ENCODE measurements around the gene SYT8.

The SYT8 gene

DNA sequence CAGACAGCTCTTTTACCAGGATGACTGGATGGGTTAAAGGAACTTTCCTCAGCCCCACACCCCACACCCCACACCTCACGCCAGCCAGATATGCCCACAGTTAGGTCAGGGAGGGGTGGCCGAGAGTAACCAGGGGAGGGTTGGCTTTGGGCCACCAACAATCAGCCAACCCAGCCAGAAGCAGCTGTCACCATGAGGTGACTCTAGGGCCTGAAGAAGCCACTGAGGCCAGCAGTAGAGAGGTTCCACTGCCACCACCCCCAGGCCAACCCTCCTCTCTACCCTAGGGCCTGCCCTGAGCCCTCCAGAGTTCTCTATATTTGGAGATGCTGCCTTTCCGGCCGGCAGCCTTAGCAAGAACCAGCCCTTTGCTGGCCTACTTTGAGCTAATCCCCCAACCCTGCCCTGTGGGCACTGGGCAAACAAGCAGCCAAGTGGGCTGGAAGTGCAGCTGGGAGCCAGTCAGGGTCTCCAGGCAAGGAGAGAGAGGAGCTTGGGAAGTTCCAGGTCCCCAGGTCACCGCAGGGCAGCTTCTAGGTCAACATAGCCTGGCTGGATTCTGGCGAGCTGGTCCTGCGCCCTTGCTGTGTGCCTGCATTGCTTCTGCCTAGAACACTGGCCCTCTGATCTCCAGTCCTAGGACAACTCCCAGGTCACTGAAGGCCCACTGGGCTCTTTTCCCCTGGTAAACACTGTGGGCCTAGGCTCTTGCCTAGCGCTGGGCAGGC lies 12.0 kb upstream of the SYT8 start:
- no peak overlapping the region for H2AFZ ChIP-seq (ENCODE audit: low read depth, low read length)
- no peak overlapping the region for H3K27ac ChIP-seq (ENCODE audit: low read length)
- H3K4me3 ChIP-seq (ENCODE audit: low read depth in 1 of 2, low read length in 2 of 2), result no peak overlapping the region
- H3K36me3 ChIP-seq (ENCODE audit: insufficient read depth, low read length), result no peaks in the 10 kb centered on the region
- H4K20me1 ChIP-seq (ENCODE audit: insufficient read depth, low read length), result no peaks in the 10 kb centered on the region
- H3K9me3 ChIP-seq (ENCODE audit: insufficient read depth, low read length, severe bottlenecking), result peaks cover 8% of the 10 kb centered on the region
- H3K4me1 ChIP-seq (ENCODE audit: insufficient read depth, low read length), result no peaks in the 10 kb centered on the region
- no peak overlapping the region for H3K9ac ChIP-seq (ENCODE audit: low read depth, low read length)
- no peaks in the 10 kb centered on the region for H3K79me2 ChIP-seq (ENCODE audit: insufficient read depth, low read length)
- ATAC-seq (ENCODE audit: insufficient read depth, low read depth) (no peak), DNase-seq (no peak)
- H3K4me2 ChIP-seq (ENCODE audit: insufficient read depth, low read length), result no peak overlapping the region
- no peaks in the 10 kb centered on the region for H3K27me3 ChIP-seq (ENCODE audit: insufficient read depth, low read length, poor library complexity)
- no peak for TF ChIP-seq EZH2 (IDR thresholded peaks at IDR 0.05; ENCODE audit: borderline replicate concordance, low read depth, low read length, severe bottlenecking)
- TF ChIP-seq, protein P1, sequence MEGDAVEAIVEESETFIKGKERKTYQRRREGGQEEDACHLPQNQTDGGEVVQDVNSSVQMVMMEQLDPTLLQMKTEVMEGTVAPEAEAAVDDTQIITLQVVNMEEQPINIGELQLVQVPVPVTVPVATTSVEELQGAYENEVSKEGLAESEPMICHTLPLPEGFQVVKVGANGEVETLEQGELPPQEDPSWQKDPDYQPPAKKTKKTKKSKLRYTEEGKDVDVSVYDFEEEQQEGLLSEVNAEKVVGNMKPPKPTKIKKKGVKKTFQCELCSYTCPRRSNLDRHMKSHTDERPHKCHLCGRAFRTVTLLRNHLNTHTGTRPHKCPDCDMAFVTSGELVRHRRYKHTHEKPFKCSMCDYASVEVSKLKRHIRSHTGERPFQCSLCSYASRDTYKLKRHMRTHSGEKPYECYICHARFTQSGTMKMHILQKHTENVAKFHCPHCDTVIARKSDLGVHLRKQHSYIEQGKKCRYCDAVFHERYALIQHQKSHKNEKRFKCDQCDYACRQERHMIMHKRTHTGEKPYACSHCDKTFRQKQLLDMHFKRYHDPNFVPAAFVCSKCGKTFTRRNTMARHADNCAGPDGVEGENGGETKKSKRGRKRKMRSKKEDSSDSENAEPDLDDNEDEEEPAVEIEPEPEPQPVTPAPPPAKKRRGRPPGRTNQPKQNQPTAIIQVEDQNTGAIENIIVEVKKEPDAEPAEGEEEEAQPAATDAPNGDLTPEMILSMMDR (IDR thresholded peaks at IDR 0.05; ENCODE audit: borderline replicate concordance, extremely low read depth, low read length, poor library complexity, severe bottlenecking), result no peak

DNA sequence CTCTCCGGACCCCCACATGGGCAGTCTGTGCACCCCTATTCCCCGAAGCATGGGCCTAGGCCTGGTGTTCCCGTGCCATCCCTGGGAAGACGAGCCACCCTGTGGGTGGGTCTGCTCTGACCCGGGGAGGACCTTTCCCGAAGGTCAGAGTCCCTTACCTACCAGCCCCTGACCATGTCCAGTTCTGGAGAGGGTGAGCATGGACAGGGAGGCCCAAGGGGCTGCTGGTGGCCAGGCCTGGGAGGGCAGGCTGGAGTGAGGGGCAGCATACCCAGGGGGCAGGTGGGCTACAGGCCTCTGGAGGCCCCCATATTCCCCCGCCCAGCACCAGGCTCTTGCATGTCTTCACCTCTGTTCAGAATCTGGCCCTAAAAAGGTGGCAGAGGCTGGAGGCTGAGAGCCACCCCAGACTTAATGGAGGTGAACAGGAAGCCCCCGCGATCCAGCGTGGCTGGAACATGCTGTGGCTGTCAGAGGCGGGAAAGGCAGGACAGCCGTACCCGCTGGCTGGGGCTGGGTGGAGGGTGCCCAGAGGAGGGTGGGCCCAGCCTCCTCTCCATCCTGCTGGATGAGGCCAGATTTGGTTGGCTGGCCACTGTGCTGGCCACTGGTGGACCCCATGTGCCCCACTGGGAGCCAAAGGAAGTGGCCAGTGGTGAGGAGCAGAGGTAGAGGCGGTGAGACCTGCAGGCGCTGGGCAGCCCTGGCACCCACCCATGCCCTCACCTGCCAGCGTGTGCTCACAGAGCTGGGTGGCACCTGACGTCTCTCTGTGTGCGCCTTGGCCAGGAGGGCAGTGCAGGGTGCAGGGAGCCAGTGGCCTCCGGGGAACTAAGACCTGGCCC lies 11.2 kb upstream of the SYT8 start:
- ATAC-seq (ENCODE audit: insufficient read depth, low read depth) (no peak), DNase-seq (no peak)
- Histone ChIP-seq H4K20me1 (ENCODE audit: insufficient read depth, low read length) (no peaks in the 10 kb centered on the region), H3K4me2 (ENCODE audit: insufficient read depth, low read length) (no peak overlapping the region), H3K4me3 (ENCODE audit: low read depth in 1 of 2, low read length in 2 of 2) (no peak overlapping the region), H3K9ac (ENCODE audit: low read depth, low read length) (no peak overlapping the region), H3K9me3 (ENCODE audit: insufficient read depth, low read length, severe bottlenecking) (peaks cover 5% of the 10 kb centered on the region), H3K4me1 (ENCODE audit: insufficient read depth, low read length) (no peaks in the 10 kb centered on the region), H3K79me2 (ENCODE audit: insufficient read depth, low read length) (no peaks in the 10 kb centered on the region), H3K27me3 (ENCODE audit: insufficient read depth, low read length, poor library complexity) (no peaks in the 10 kb centered on the region), H3K36me3 (ENCODE audit: insufficient read depth, low read length) (no peaks in the 10 kb centered on the region), H2AFZ (ENCODE audit: low read depth, low read length) (no peak overlapping the region), H3K27ac (ENCODE audit: low read length) (no peak overlapping the region)
- no peak for TF ChIP-seq EZH2 (IDR thresholded peaks at IDR 0.05; ENCODE audit: borderline replicate concordance, low read depth, low read length, severe bottlenecking)
- TF ChIP-seq, protein P1 (IDR thresholded peaks at IDR 0.05; ENCODE audit: borderline replicate concordance, extremely low read depth, low read length, poor library complexity, severe bottlenecking), result no peak

DNA sequence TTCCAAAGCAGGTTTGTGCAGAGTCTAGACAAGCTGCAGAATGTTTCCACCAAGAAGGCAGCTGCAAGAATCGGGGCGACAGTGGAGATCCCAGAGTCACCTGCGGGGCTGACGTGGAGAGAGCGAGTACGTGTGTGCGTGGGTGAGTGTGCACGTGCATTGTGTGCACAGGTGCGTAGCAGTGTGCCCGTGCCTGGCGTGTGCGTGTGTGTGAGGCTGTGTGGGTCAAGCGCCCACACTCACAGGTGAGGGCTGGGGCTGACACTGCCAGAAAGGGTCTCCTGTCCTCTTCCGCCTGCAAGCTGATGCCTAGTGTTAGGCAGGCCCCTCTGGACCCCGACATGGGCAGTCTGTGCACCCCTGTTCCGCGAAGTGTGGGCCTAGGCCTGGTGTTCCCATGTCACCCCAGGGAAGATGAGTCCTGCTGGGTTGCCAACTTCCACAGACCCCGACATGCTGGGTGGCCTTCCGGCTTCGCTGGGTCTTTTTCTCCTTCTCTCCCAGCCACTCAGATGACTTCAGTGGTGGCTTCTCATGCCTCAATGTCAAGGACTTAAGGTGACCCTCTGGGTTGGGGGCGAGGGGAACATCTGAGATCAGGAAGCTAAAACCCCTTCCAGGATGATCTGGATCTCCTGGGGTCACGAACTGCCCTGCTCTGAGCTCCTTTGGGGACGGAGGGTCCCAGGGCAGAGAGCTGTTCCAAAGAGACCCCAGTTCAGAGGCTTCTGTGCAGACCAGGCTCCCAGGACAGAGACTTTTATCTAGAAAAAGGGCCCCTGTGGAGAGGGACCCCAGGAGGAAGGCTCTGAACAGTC lies 10.4 kb upstream of the SYT8 start:
- no peaks in the 10 kb centered on the region for H3K27me3 ChIP-seq (ENCODE audit: insufficient read depth, low read length, poor library complexity)
- TF ChIP-seq, protein P1 (IDR thresholded peaks at IDR 0.05; ENCODE audit: borderline replicate concordance, extremely low read depth, low read length, poor library complexity, severe bottlenecking), result no peak
- no peak for TF ChIP-seq EZH2 (IDR thresholded peaks at IDR 0.05; ENCODE audit: borderline replicate concordance, low read depth, low read length, severe bottlenecking)
- H3K36me3 ChIP-seq (ENCODE audit: insufficient read depth, low read length), result no peaks in the 10 kb centered on the region
- no peaks in the 10 kb centered on the region for H4K20me1 ChIP-seq (ENCODE audit: insufficient read depth, low read length)
- no peak overlapping the region for H3K4me3 ChIP-seq (ENCODE audit: low read depth in 1 of 2, low read length in 2 of 2)
- ATAC-seq (ENCODE audit: insufficient read depth, low read depth) (no peak), DNase-seq (no peak)
- no peaks in the 10 kb centered on the region for H3K79me2 ChIP-seq (ENCODE audit: insufficient read depth, low read length)
- H3K4me2 ChIP-seq (ENCODE audit: insufficient read depth, low read length), result no peak overlapping the region
- H2AFZ ChIP-seq (ENCODE audit: low read depth, low read length), result no peak overlapping the region
- H3K9ac ChIP-seq (ENCODE audit: low read depth, low read length), result no peak overlapping the region
- no peaks in the 10 kb centered on the region for H3K4me1 ChIP-seq (ENCODE audit: insufficient read depth, low read length)
- H3K9me3 ChIP-seq (ENCODE audit: insufficient read depth, low read length, severe bottlenecking), result no peaks in the 10 kb centered on the region
- no peak overlapping the region for H3K27ac ChIP-seq (ENCODE audit: low read length)
